ENCODE data around the gene HLF. TPM values are rescaled to one million over a fixed set of nuclear protein-coding genes. Genes with fewer than 3 reads are reported as not detected.

Gene HLF
- total and polyA plus RNA-seq, 2 donors (not counting 1 experiment from before 2014, with no cell fraction given): 0.10 TPM; not detected in 1

- no peak overlapping the region for H3K27ac ChIP-seq (ENCODE audit: low read length in 2 of 2)
- peaks cover 0 to 16% (median 2%) of the 10 kb centered on the region in 4 experiments for H3K27me3 ChIP-seq (replicated peaks in 1 of 4; ENCODE audit: control extremely low read depth in 1 of 4, control insufficient read depth in 3 of 4, insufficient read depth in 4 of 4, low read length in 3 of 4)
- intact Hi-C loops (cut with micrococcal nuclease): no loop called here
- ATAC-seq (ENCODE audit: low read depth) (no peak), DNase-seq (no peak)
- no peaks in the 10 kb centered on the region for H3K4me1 ChIP-seq (ENCODE audit: control insufficient read depth in 2 of 2, insufficient read depth in 2 of 2, low read length in 2 of 2)
- H3K9ac ChIP-seq (ENCODE audit: low read length): no peak overlapping the region
- H3K9me3 ChIP-seq (ENCODE audit: control extremely low read depth in 1 of 3, control insufficient read depth in 2 of 3, insufficient read depth in 1 of 3, low read length in 2 of 3): no peaks in the 10 kb centered on the region
- no CpG with 5 or more reads among the region's 5 CpGs for WGBS (ENCODE audit: insufficient coverage)
- no peak overlapping the region for H2AFZ ChIP-seq (ENCODE audit: insufficient read depth, low read depth, low read length, poor library complexity, severe bottlenecking)
- H3K27ac Mint-ChIP-seq: no peak overlapping the region
- H4K20me1 ChIP-seq (ENCODE audit: control insufficient read depth, insufficient read depth, low read length, poor library complexity, severe bottlenecking): no peaks in the 10 kb centered on the region
- no peak overlapping the region for H3K4me2 ChIP-seq (replicated peaks; ENCODE audit: low read depth, low read length, poor library complexity, severe bottlenecking)
- H3K4me3 ChIP-seq (ENCODE audit: control extremely low read depth in 1 of 5, extremely low read depth in 1 of 5, insufficient read depth in 1 of 5, low read depth in 2 of 5, low read length in 4 of 5): no peak overlapping the region
- H3K9me3 Mint-ChIP-seq (ENCODE audit: insufficient read depth): peaks cover 4% of the 10 kb centered on the region
- H3K79me2 ChIP-seq (ENCODE audit: control insufficient read depth, insufficient read depth, low read length): no peaks in the 10 kb centered on the region
- H3K4me1 Mint-ChIP-seq: no peaks in the 10 kb centered on the region
- ChIA-PET CTCF (interaction anchor here (1.1 kb wide), 1 partner anchor 14 kb away, joined by 4 read pairs; no protein-coding TSS in a partner anchor), POLR2A (no interaction called here)
- H3K27me3 Mint-ChIP-seq: peaks cover 22% of the 10 kb centered on the region
- no peak overlapping the region for H3K4me3 Mint-ChIP-seq
- no peak for TF ChIP-seq CTCF (IDR thresholded peaks at IDR 0.05)
- no peak for TF ChIP-seq EZH2 (IDR thresholded peaks at IDR 0.05; ENCODE audit: borderline replicate concordance, insufficient read depth, low read depth, low read length, poor library complexity, severe bottlenecking)
- no peaks in the 10 kb centered on the region for H3K36me3 ChIP-seq (replicated peaks in 1 of 2; ENCODE audit: control extremely low read depth in 1 of 2, control insufficient read depth in 1 of 2, extremely low read depth in 1 of 2, insufficient read depth in 2 of 2, low read length in 1 of 2)
Measured at GRCh38 chr17:55341432-55341831, 76.7 kb downstream of the HLF start.

GRCh38 chr17:55342800-55343585, 78.2 kb downstream of the HLF start:
- H3K4me3 Mint-ChIP-seq: no peak overlapping the region
- 100% methylated on average over 3 of the region's 6 CpGs for WGBS (ENCODE audit: insufficient coverage)

More at GRCh38 chr17:55342800-55343585, 78.2 kb downstream of the HLF start:
- Histone ChIP-seq H3K27ac (ENCODE audit: low read length in 2 of 2) (no peak overlapping the region), H2AFZ (ENCODE audit: insufficient read depth, low read depth, low read length, poor library complexity, severe bottlenecking) (no peak overlapping the region), H3K27me3 (replicated peaks in 1 of 4; ENCODE audit: control extremely low read depth in 1 of 4, control insufficient read depth in 3 of 4, insufficient read depth in 4 of 4, low read length in 3 of 4) (peaks cover 0 to 16% (median 2%) of the 10 kb centered on the region in 4 experiments), H3K9ac (ENCODE audit: low read length) (no peak overlapping the region), H3K36me3 (replicated peaks in 1 of 2; ENCODE audit: control extremely low read depth in 1 of 2, control insufficient read depth in 1 of 2, extremely low read depth in 1 of 2, insufficient read depth in 2 of 2, low read length in 1 of 2) (no peaks in the 10 kb centered on the region), H4K20me1 (ENCODE audit: control insufficient read depth, insufficient read depth, low read length, poor library complexity, severe bottlenecking) (no peaks in the 10 kb centered on the region), H3K9me3 (ENCODE audit: control extremely low read depth in 1 of 3, control insufficient read depth in 2 of 3, insufficient read depth in 1 of 3, low read length in 2 of 3) (peaks cover 0 to 4% (median 0%) of the 10 kb centered on the region in 3 donors), H3K79me2 (ENCODE audit: control insufficient read depth, insufficient read depth, low read length) (no peaks in the 10 kb centered on the region), H3K4me3 (ENCODE audit: control extremely low read depth in 1 of 5, extremely low read depth in 1 of 5, insufficient read depth in 1 of 5, low read depth in 2 of 5, low read length in 4 of 5) (no peak overlapping the region), H3K4me2 (replicated peaks; ENCODE audit: low read depth, low read length, poor library complexity, severe bottlenecking) (no peak overlapping the region), H3K4me1 (ENCODE audit: control insufficient read depth in 2 of 2, insufficient read depth in 2 of 2, low read length in 2 of 2) (no peaks in the 10 kb centered on the region)
- ATAC-seq (ENCODE audit: low read depth): no peak
- intact Hi-C loops (cut with micrococcal nuclease): no loop called here
- H3K9me3 Mint-ChIP-seq (ENCODE audit: insufficient read depth): peaks cover 4% of the 10 kb centered on the region
- H3K27me3 Mint-ChIP-seq: peaks cover 28% of the 10 kb centered on the region
- no peak for DNase-seq
- H3K4me1 Mint-ChIP-seq: no peaks in the 10 kb centered on the region
- no peak overlapping the region for H3K27ac Mint-ChIP-seq
- no peak for TF ChIP-seq CTCF (IDR thresholded peaks at IDR 0.05)
- no peak for TF ChIP-seq EZH2 (IDR thresholded peaks at IDR 0.05; ENCODE audit: borderline replicate concordance, insufficient read depth, low read depth, low read length, poor library complexity, severe bottlenecking)
- ChIA-PET POLR2A (no interaction called here), CTCF (interaction anchor here (0.7 kb wide), 1 partner anchor 349 kb away, joined by 3 read pairs; no protein-coding TSS in a partner anchor)
